ENCODE measurements around the gene HAX1. TPM values are rescaled to one million over a fixed set of nuclear protein-coding genes. Genes with fewer than 3 reads are reported as not detected.
A peak's percentile ranks its signal among the peaks of the same experiment; 100 is the strongest.

HAX1 gene
- total and polyA plus RNA-seq, 10 of the 15 experiments (the other 5 are each of a cell fraction or from before 2014, with no cell fraction given) = 95.3 to 288 (median 147) TPM

DNA sequence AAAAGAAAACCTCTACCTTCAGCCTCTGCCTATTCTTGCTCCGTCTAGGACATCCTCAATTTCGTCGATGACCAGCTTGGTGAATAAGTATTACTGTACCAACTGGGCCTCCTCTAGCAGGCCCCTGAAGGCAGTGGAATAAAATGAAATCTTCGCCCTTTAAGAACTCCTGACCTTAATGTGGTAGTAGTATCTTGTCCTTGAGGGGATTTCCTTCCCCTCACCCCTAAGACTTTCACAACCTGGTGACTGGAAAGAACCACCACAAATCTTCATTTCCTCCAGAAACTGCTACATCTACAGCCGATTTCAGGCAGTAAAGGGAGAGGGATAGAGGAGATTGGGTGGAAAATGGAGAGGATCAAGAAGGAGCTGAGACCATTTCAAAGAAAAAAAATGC is 1.6 kb upstream of the HAX1 start (continued):
- no peak for TF ChIP-seq SUPT20H (IDR thresholded peaks at IDR 0.05; ENCODE audit: borderline replicate concordance, control insufficient read depth, low read depth, low read length)

GRCh38 chr1:154272999-154273563 is 652 bp downstream of the HAX1 start:
- Histone ChIP-seq H3K27ac (ENCODE audit: control insufficient read depth, insufficient read depth) (peak overlapping the region; percentile 79), H3K9ac (ENCODE audit: control insufficient read depth, insufficient read depth, low read length) (peak overlapping the region; percentile 90), H2AFZ (ENCODE audit: control insufficient read depth, low read depth, low read length) (peak overlapping the region; percentile 89), H3K4me3 (peak overlapping the region; percentile 99), H3K27me3 (replicated peaks in 1 of 2; ENCODE audit: control insufficient read depth in 2 of 2, insufficient read depth in 2 of 2, low read length in 1 of 2) (no peaks in the 10 kb centered on the region), H3K79me2 (ENCODE audit: control insufficient read depth, insufficient read depth, low read length) (peaks cover 13% of the 10 kb centered on the region), H3K36me3 (ENCODE audit: control insufficient read depth in 2 of 2, insufficient read depth in 2 of 2, low read length in 1 of 2) (peaks cover 8 to 15% of the 10 kb centered on the region in 2 experiments; a peak in 3 of 4 replicates), H3K4me1 (ENCODE audit: control insufficient read depth, insufficient read depth, low read length) (peaks cover 10% of the 10 kb centered on the region), H3K4me2 (ENCODE audit: control insufficient read depth, insufficient read depth) (peak overlapping the region; percentile 92), H4K20me1 (ENCODE audit: control insufficient read depth, insufficient read depth) (no peaks in the 10 kb centered on the region), H3K9me3 (replicated peaks; ENCODE audit: control insufficient read depth, insufficient read depth, low read length) (no peaks in the 10 kb centered on the region)
- intact Hi-C loops (cut with micrococcal nuclease; ENCODE audit: unreplicated experiment) (loop anchor here (1.0 to 5.0 kb wide), 5 partner anchors 62 to 476 kb away; partner anchors contain the start of gene RPS27), in situ Hi-C loops (cut with MboI) (loop anchor here (5.0 kb wide), 1 partner anchor 281 kb away; the partner anchor contains the start of gene RPS27)
- TF ChIP-seq ZNF384 (IDR thresholded peaks at IDR 0.05; ENCODE audit: borderline replicate concordance, low read depth, low read length) = peak; percentile 48; the same call in 1 of the 2 replicates
- TF ChIP-seq SUPT20H (IDR thresholded peaks at IDR 0.05; ENCODE audit: borderline replicate concordance, control insufficient read depth, low read depth, low read length) = no peak
- no peak for TF ChIP-seq FOS (IDR thresholded peaks at IDR 0.05; ENCODE audit: borderline replicate concordance, extremely low read depth, insufficient read length)
- TF ChIP-seq IKZF2 (IDR thresholded peaks at IDR 0.05) = no peak
- TF ChIP-seq MEF2B (IDR thresholded peaks at IDR 0.05; ENCODE audit: partially characterized antibody, poor library complexity, severe bottlenecking) = no peak
- TF ChIP-seq SIX5 (IDR thresholded peaks at IDR 0.05; ENCODE audit: low read depth, low read length, severe bottlenecking) = no peak
- no peak for TF ChIP-seq JUNB (IDR thresholded peaks at IDR 0.05)
- TF ChIP-seq, protein P1, sequence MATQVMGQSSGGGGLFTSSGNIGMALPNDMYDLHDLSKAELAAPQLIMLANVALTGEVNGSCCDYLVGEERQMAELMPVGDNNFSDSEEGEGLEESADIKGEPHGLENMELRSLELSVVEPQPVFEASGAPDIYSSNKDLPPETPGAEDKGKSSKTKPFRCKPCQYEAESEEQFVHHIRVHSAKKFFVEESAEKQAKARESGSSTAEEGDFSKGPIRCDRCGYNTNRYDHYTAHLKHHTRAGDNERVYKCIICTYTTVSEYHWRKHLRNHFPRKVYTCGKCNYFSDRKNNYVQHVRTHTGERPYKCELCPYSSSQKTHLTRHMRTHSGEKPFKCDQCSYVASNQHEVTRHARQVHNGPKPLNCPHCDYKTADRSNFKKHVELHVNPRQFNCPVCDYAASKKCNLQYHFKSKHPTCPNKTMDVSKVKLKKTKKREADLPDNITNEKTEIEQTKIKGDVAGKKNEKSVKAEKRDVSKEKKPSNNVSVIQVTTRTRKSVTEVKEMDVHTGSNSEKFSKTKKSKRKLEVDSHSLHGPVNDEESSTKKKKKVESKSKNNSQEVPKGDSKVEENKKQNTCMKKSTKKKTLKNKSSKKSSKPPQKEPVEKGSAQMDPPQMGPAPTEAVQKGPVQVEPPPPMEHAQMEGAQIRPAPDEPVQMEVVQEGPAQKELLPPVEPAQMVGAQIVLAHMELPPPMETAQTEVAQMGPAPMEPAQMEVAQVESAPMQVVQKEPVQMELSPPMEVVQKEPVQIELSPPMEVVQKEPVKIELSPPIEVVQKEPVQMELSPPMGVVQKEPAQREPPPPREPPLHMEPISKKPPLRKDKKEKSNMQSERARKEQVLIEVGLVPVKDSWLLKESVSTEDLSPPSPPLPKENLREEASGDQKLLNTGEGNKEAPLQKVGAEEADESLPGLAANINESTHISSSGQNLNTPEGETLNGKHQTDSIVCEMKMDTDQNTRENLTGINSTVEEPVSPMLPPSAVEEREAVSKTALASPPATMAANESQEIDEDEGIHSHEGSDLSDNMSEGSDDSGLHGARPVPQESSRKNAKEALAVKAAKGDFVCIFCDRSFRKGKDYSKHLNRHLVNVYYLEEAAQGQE (IDR thresholded peaks at IDR 0.05; ENCODE audit: low read depth, low read length) = no peak
- TF ChIP-seq SREBF2 (IDR thresholded peaks at IDR 0.05; ENCODE audit: low read length) = no peak
- no peak for TF ChIP-seq BMI1 (IDR thresholded peaks at IDR 0.05; ENCODE audit: borderline replicate concordance)
- TF ChIP-seq IRF5 (IDR thresholded peaks at IDR 0.05; ENCODE audit: borderline replicate concordance) = no peak
- TF ChIP-seq SMAD1 (IDR thresholded peaks at IDR 0.05; ENCODE audit: low read depth, partially characterized antibody) = no peak
- no peak for TF ChIP-seq STAT3 (IDR thresholded peaks at IDR 0.05; ENCODE audit: low read depth, low read length)
- TF ChIP-seq KAT2A (conservative IDR thresholded peaks at IDR 0.05; ENCODE audit: control insufficient read depth, low read depth, low read length) = no peak
- no peak for TF ChIP-seq ASH2L (IDR thresholded peaks at IDR 0.05; ENCODE audit: borderline replicate concordance, low read depth)
- TF ChIP-seq RAD51 (IDR thresholded peaks at IDR 0.05) = no peak
- 0 out of 2 replicates have a peak, but pooled peaks have one; percentile 10 for TF ChIP-seq TCF7 (IDR thresholded peaks at IDR 0.05; ENCODE audit: borderline replicate concordance)
- WGBS (ENCODE audit: insufficient coverage, insufficient replicate concordance, low lambda C conversion rate, missing lambda C conversion rate) = 52% methylated on average over 12 of the region's 13 CpGs
- peak; percentile 57 for FAIRE-seq
- no peak for DNase-seq (ENCODE audit: low read depth, low spot score)
- POLR2A ChIA-PET = interaction anchor here (0.5 to 2.8 kb wide), 9 partner anchors 27 to 683 kb away, joined by 3 to 13 read pairs (median 6); partner anchors contain the start of genes PBXIP1 and UBAP2L
- 0 out of 3 replicates have a peak, but pooled peaks have one; percentile 2 for ATAC-seq
- CTCF ChIA-PET = interaction anchor here (0.7 to 4.5 kb wide), 8 partner anchors 8 to 91 kb away, joined by 3 to 54 read pairs (median 3); no protein-coding TSS in a partner anchor
- BruUV-seq (replicated peaks) = TSS peak; percentile 80
- RAD21 ChIA-PET (ENCODE audit: unreplicated experiment) = interaction anchor here (0.6 to 2.0 kb wide), 7 partner anchors 32 to 178 kb away, joined by 3 to 12 read pairs (median 5); partner anchors contain the start of gene UBAP2L
- SMC1A ChIA-PET (ENCODE audit: uncharacterized antibody, unreplicated experiment) = interaction anchor here (0.7 to 6.6 kb wide), 8 partner anchors 43 to 115 kb away, joined by 3 to 48 read pairs (median 3); no protein-coding TSS in a partner anchor
